Upper lobe of left lung (tissue), 6 donors: ENCODE data around the gene MPPED2. TPM values are rescaled to one million over a fixed set of nuclear protein-coding genes. Genes with fewer than 3 reads are reported as not detected.

Experiments
- ATAC-seq, 2 donors: fragments of 200-7000 bp; cut with Tn5 transposase; one replicate each; pipeline ENCODE4 v1.9.1; 2022; ENCODE audit warnings: mild to moderate bottlenecking in 2 of 2, moderate library complexity in 2 of 2; ENCODE audit not compliant: low FRiP score in 2 of 2
- DNase-seq, 2 donors: peaks; one replicate each; pipeline ENCODE4 v3.0.0-alpha.2; 2019 to 2020
- H3K27ac ChIP-seq, 4 donors: fragments of 200-600 bp; sonication (generic); one replicate each; pipeline ENCODE4 v1.5.1; 2016 to 2019
- H3K27me3 ChIP-seq, 4 donors: fragments of 200-600 bp; sonication (generic); one replicate each; pipeline ENCODE4 v1.5.1; 2017 to 2019
- H3K36me3 ChIP-seq, 4 donors: fragments of 200-600 bp; sonication (generic); one replicate each; pipeline ENCODE4 v1.5.1; 2016 to 2019
- H3K4me1 ChIP-seq, 4 donors: fragments of 200-600 bp; sonication (generic); one replicate each; pipeline ENCODE4 v1.5.1; 2018 to 2019
- H3K4me3 ChIP-seq, 4 donors: fragments of 200-600 bp; sonication (generic); one replicate each; pipeline ENCODE4 v1.5.1; 2017 to 2019; ENCODE audit warnings: mild to moderate bottlenecking in 2 of 4, moderate library complexity in 1 of 4
- H3K9me3 ChIP-seq, 4 donors: fragments of 200-600 bp; sonication (generic); one replicate each; pipeline ENCODE4 v1.5.1; 2018 to 2019
- CTCF ChIP-seq, 6 experiments: fragments of 450-650 bp in 4 of 6; fragments of 200-600 bp in 2 of 6; sonication (generic) in 2 of 6; IDR thresholded peaks; one replicate each; pipeline ENCODE4 v1.5.1; 2016 to 2019; ENCODE audit warnings: antibody characterized with exemption in 6 of 6
- EP300 ChIP-seq, 4 donors: sonication (generic); formaldehyde crosslinking; IDR thresholded peaks; one replicate each; pipeline ENCODE4 v1.5.1; 2017; ENCODE audit warnings: antibody characterized with exemption in 4 of 4, control low read depth in 2 of 4
- POLR2A ChIP-seq, 4 donors: fragments of 450-650 bp; IDR thresholded peaks; one replicate each; pipeline ENCODE4 v1.5.1; 2016 to 2017; ENCODE audit warnings: antibody characterized with exemption in 4 of 4, mild to moderate bottlenecking in 2 of 4
- POLR2AphosphoS5 ChIP-seq, 2 donors: sonication (generic); formaldehyde crosslinking; IDR thresholded peaks; one replicate each; pipeline ENCODE4 v1.5.1; 2017; ENCODE audit warnings: antibody characterized with exemption in 2 of 2
- WGBS, 2 donors: methylation state at CpG; one replicate each; pipeline ENCODE4 v1.1.5; 2017 to 2018; 5-methylcytosine and 5-hydroxymethylcytosine counted together
- total RNA-seq, 6 donors: library from RNA; depleted of rRNA in 4 of 6; stranded (reverse); fragments of >200 nt in 4 of 6; gene quantifications; one replicate each; pipeline versions ENCODE4 v1.1.0 to v1.2.1, GENCODE V29; 2016 to 2021
- donor health status: DM: no; HTN: no; CAD: no; lungs with moderate emphysema.
- donor health status: DM: no; HTN: yes; CAD: no; lungs with severe emphysema.

The MPPED2 gene
- total RNA-seq, 6 donors from 2014 or later, result 0.20 to 3.8 (median 0.49) TPM; not detected in 1

DNA sequence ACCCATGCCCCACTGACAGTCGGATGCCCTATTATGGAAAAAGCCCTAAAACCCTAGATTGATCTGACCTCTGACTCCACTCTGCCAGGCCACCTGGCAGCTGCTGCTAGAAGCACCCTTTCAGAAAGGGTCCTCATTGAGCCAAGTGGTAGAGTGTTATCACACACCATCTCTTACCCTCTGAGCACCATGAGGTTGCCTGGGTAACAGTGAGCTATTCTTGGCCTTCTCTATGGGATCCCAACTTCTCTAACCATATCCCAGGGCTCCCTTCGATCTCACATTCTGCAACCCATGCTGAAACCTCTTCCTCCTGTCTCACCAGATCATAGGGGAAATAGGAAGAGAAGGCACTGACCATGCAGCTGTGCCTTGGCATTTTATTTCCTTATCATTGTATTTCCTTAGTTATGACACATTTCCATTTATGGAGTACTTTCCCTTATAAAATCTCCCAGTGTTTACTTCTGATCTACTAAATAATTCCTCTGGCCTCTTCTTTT is 52.7 kb downstream of the MPPED2 start:
- Histone ChIP-seq H3K36me3 (no peaks in the 10 kb centered on the region), H3K27me3 (no peaks in the 10 kb centered on the region), H3K4me3 (no peak overlapping the region), H3K4me1 (no peaks in the 10 kb centered on the region), H3K9me3 (no peaks in the 10 kb centered on the region), H3K27ac (no peak overlapping the region)
- WGBS, 2 donors, result 79 to 88% methylated on average over 2 of the region's 2 CpGs
- ATAC-seq, result no peak
- TF ChIP-seq CTCF (IDR thresholded peaks at IDR 0.05), result no peak
- TF ChIP-seq POLR2A (IDR thresholded peaks at IDR 0.05), result no peak
- TF ChIP-seq POLR2AphosphoS5 (IDR thresholded peaks at IDR 0.05), result no peak
- no peak for TF ChIP-seq EP300 (IDR thresholded peaks at IDR 0.05)
- no peak for DNase-seq

DNA sequence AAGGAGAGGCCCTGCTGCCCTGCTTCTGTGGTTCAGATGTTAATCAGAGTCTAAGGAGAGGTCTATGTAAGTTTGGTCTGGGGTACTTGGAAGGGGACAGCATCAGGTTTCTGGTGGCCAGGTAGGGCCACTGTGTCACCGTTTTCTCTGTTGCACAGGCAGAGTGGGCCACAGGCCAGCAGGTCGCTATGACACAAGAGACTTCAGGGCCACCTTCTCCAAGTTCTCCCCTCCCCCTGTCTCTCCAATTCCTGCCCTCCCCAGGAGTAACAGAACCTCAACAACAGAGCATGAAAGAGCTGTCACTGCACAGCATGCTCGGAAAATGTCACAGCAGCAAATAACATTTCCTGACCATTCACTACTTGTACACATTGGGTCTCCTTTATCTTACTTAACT is 58.6 kb downstream of the MPPED2 start:
- DNase-seq (no peak), ATAC-seq (no peak)
- Histone ChIP-seq H3K4me3 (no peak overlapping the region), H3K27me3 (no peaks in the 10 kb centered on the region), H3K4me1 (no peaks in the 10 kb centered on the region), H3K9me3 (no peaks in the 10 kb centered on the region), H3K27ac (no peak overlapping the region), H3K36me3 (no peaks in the 10 kb centered on the region)
- 58 to 73% methylated on average over 3 of the region's 3 CpGs for WGBS, 2 donors
- no peak for TF ChIP-seq CTCF (IDR thresholded peaks at IDR 0.05)
- TF ChIP-seq POLR2A (IDR thresholded peaks at IDR 0.05), result no peak
- TF ChIP-seq POLR2AphosphoS5 (IDR thresholded peaks at IDR 0.05), result no peak
- no peak for TF ChIP-seq EP300 (IDR thresholded peaks at IDR 0.05)

DNA sequence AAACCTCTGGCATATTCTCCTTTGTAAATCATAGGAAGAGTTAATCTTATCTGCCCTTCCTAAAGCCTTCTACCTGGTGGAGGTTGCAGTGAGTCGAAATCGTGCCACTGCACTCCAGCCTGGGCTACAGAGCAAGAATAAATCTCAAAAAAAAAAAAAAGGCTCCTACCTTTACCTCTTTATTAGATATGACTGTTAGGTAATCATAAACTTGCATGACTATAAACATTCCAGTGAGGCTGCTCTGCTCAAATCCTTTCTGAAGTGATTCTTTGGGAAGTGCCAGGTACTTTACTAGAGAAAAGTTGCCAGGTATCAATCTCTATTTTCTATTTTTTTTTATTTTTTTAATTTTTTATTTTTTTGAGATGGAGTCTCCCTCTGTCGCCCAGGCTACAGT is 59.6 kb downstream of the MPPED2 start:
- no peak for DNase-seq
- 72% methylated on average over 3 of the region's 3 CpGs for WGBS, 2 donors
- Histone ChIP-seq H3K27ac (no peak overlapping the region), H3K4me3 (no peak overlapping the region), H3K36me3 (no peaks in the 10 kb centered on the region), H3K9me3 (no peaks in the 10 kb centered on the region), H3K4me1 (no peaks in the 10 kb centered on the region), H3K27me3 (no peaks in the 10 kb centered on the region)
- TF ChIP-seq CTCF (IDR thresholded peaks at IDR 0.05), result no peak
- no peak for TF ChIP-seq POLR2A (IDR thresholded peaks at IDR 0.05)
- no peak for TF ChIP-seq EP300 (IDR thresholded peaks at IDR 0.05)
- TF ChIP-seq POLR2AphosphoS5 (IDR thresholded peaks at IDR 0.05), result no peak
- no peak for ATAC-seq

GRCh38 chr11:30522536-30523243 is 63.5 kb downstream of the MPPED2 start:
- H3K27me3 ChIP-seq, result no peaks in the 10 kb centered on the region
- TF ChIP-seq POLR2AphosphoS5 (IDR thresholded peaks at IDR 0.05) (no peak), CTCF (IDR thresholded peaks at IDR 0.05) (no peak), POLR2A (IDR thresholded peaks at IDR 0.05) (no peak), EP300 (IDR thresholded peaks at IDR 0.05) (no peak)
- 92 to 97% methylated on average over 9 of the region's 9 CpGs for WGBS, 2 donors
- ATAC-seq (no peak), DNase-seq (no peak)
- no peak overlapping the region for H3K4me3 ChIP-seq
- no peaks in the 10 kb centered on the region for H3K36me3 ChIP-seq
- no peaks in the 10 kb centered on the region for H3K4me1 ChIP-seq
- no peak overlapping the region for H3K27ac ChIP-seq
- H3K9me3 ChIP-seq, result no peaks in the 10 kb centered on the region
